Stimulated activated effector memory CD8-positive, alpha-beta T cell treated with anti-CD3 and anti-CD28 coated beads, Interleukin-12 subunit alpha, Interleukin-12 subunit beta, amount 100 ng/mL, for 72 hours (primary cell): ENCODE data around the gene KAT6B.
"Not testable (repeated sequence)": the region's sequence is repeated elsewhere in the genome, so short reads cannot be mapped to it uniquely, and the experiment has no call there.

Experiments used
- ATAC-seq: fragments of 150-1000 bp; cut with Tn5 transposase; 2 replicates; pipeline ENCODE4 v1.10.0; 2021
- DNase-seq, 2 donors: peaks; one replicate each; pipeline ENCODE4 v3.0.0; 2021 to 2022; ENCODE audit warnings: low spot score in 2 of 2
- H3K27ac Mint-ChIP-seq: one replicate; pipeline ENCODE4 v1.8.0; 2022; ENCODE audit warnings: mild to moderate bottlenecking, mixed read lengths
- H3K36me3 Mint-ChIP-seq: one replicate; pipeline ENCODE4 v1.8.0; 2022; ENCODE audit warnings: mild to moderate bottlenecking, mixed read lengths
- H3K4me1 Mint-ChIP-seq: one replicate; pipeline ENCODE4 v1.8.0; 2022; ENCODE audit warnings: mixed read lengths
- H3K4me3 Mint-ChIP-seq: one replicate; pipeline ENCODE4 v1.8.0; 2022; ENCODE audit warnings: mild to moderate bottlenecking, mixed read lengths
- H3K9me3 Mint-ChIP-seq: one replicate; pipeline ENCODE4 v1.8.0; 2022; ENCODE audit warnings: mixed read lengths

KAT6B gene

DNA sequence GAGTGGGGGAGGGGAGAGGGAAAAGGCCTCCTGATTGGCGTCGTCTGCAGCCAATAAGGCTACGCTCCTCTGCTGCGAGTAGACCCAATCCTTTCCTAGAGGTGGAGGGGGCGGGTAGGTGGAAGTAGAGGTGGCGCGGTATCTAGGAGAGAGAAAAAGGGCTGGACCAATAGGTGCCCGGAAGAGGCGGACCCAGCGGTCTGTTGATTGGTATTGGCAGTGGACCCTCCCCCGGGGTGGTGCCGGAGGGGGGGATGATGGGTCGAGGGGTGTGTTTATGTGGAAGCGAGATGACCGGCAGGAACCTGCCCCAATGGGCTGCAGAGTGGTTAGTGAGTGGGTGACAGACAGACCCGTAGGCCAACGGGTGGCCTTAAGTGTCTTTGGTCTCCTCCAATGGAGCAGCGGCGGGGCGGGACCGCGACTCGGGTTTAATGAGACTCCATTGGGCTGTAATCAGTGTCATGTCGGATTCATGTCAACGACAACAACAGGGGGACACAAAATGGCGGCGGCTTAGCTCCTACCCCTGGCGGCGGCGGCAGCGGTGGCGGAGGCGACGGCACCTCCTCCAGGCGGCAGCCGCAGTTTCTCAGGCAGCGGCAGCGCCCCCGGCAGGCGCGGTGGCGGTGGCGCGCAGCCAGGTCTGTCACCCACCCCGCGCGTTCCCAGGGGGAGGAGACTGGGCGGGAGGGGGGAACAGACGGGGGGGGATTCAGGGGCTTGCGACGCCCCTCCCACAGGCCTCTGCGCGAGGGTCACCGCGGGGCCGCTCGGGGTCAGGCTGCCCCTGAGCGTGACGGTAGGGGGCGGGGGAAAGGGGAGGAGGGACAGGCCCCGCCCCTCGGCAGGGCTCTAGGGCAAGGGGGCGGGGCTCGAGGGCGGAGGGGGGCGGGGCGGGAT lies at the start of gene KAT6B:
TSS of gene KAT6B (plus strand) at position 459 of the 903 bp plus-strand sequence. CDS start 16,258 bp downstream, outside the sequence.
- ATAC-seq (peak; percentile 91), DNase-seq (peak; percentile 94 to 100)
- peak within 1 kb of the TSS; percentile 86 for H3K4me3 Mint-ChIP-seq
- peaks cover 23% of the 10 kb centered on the region for H3K36me3 Mint-ChIP-seq
- H3K4me1 Mint-ChIP-seq, result peaks cover 50% of the 10 kb centered on the region
- no peaks in the 10 kb centered on the region for H3K9me3 Mint-ChIP-seq
- peak within 1 kb of the TSS; percentile 96 for H3K27ac Mint-ChIP-seq

DNA sequence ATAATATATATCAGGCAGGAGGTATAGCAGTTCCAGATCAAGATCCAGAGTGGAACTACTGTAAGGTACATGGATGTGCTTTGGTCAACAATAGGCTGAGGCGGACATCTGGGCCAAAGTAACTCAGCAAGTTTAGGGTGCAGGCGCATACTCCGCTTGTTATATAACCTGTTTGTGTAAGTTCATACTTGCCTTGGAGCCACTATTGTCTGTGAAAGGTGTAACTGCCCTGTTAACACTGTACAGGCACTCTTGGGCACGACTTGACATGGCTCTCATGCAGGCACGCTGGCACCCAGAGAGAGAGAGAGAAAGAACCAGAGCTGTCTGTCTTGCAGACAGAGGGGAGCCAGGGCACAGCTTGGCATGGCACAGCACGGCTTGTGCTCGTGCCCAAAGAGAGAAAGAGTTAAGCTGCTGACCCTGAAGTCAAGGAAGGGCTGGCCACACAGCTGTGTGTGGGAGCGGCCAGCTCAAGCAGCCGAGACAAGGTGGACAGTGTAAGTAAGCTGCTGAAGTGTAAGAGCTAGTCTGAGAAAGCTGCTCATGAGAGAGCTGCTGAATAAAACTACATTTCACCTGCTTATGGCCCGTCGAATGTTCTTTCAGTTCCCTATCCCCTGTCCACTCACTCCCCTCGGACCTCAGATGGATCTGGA lies 47.8 kb upstream of the KAT6B start:
- no peak for DNase-seq
- H3K27ac Mint-ChIP-seq, result no peak overlapping the region
- H3K9me3 Mint-ChIP-seq, result peaks cover 6% of the 10 kb centered on the region
- no peak overlapping the region for H3K4me3 Mint-ChIP-seq
- no peaks in the 10 kb centered on the region for H3K4me1 Mint-ChIP-seq
- ATAC-seq, result no peak
- no peaks in the 10 kb centered on the region for H3K36me3 Mint-ChIP-seq

DNA sequence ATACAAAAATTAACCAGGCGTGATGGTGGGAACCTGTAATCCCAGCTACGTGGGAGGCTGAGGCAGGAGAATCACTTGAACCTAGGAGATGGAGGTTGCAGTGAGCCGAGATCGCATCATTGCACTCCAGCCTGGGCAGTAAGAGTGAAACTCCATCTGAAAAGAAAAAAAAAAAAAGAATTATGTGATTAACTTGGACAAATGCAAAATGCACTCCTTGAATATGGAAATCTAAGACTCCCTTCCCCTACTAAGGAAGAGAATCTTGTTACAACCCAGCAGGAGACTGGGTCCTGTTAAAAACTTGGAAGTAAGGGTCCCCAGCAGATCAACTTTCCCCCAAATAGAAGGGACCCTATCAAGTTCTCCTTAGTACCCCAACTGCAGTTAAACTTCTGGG lies 44.5 kb upstream of the KAT6B start:
- not testable (repeated sequence) for DNase-seq, H3K36me3 Mint-ChIP-seq, H3K4me1 Mint-ChIP-seq, ATAC-seq, H3K9me3 Mint-ChIP-seq, H3K4me3 Mint-ChIP-seq, H3K27ac Mint-ChIP-seq

DNA sequence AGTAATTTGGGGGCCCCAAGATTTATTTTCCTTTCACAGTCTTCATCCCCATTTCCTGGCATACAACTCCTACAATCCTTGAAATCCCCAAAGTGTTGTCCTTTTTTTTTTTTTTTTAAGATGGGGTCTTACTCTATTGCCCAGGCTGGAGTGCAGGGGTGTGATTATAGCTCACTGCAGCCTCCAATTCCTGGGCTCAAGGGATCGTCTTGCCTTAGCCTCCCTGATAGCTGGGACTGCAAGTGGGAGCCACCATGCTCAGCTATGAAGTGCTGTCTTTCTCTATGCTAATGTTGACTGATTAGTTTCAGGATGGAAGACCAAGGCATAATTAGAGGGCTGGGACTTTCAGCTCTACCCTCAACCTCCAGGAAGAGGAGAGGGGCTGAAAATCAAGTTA lies 41.9 kb upstream of the KAT6B start:
- no peak for ATAC-seq
- Mint-ChIP-seq H3K4me3 (no peak overlapping the region), H3K9me3 (no peaks in the 10 kb centered on the region), H3K36me3 (no peaks in the 10 kb centered on the region), H3K4me1 (no peaks in the 10 kb centered on the region), H3K27ac (no peak overlapping the region)
- no peak for DNase-seq

DNA sequence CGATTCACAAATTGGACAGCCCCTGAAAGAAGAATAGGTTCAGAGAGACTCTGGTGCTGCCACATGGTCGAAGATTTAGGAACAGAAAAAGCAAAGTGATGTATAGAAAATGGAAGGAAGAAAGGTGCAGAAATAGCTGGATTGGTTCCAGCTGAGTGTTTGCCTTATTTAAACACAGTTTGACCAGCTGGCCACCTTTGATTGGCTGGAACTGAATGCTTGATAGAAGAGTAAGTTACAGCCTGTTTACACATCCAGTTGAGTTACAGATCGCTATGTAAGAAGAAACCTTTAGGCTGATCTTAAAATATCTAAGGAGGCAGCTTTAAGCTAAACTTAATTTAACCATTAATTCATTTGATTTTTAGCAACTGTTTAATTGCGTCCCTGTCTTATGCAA lies 40.3 kb upstream of the KAT6B start:
- Mint-ChIP-seq H3K9me3 (no peaks in the 10 kb centered on the region), H3K4me1 (no peaks in the 10 kb centered on the region), H3K27ac (no peak overlapping the region), H3K4me3 (no peak overlapping the region), H3K36me3 (no peaks in the 10 kb centered on the region)
- ATAC-seq, result no peak
- no peak for DNase-seq

DNA sequence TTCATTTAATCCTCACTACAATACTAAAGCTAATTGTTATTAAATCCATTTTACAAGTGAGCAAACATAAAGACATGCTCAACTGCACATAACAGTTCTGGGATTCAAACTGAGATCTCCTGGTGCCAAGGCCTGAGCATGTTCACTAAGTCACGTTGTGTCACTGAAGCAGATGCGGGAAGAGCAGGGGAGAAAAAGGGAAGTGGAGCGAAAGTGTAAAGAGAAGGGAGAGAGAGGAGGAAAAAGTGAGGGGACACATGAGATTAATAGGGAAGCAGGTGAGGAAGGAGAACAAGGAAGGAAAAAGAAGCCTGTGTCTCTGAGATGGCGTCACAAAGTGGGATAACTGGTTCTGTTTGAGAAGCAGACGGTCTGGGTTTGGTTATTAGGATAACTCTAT lies 38.9 kb upstream of the KAT6B start:
- Mint-ChIP-seq H3K4me1 (no peaks in the 10 kb centered on the region), H3K4me3 (no peak overlapping the region), H3K9me3 (no peaks in the 10 kb centered on the region), H3K27ac (no peak overlapping the region), H3K36me3 (no peaks in the 10 kb centered on the region)
- DNase-seq (no peak), ATAC-seq (no peak)

DNA sequence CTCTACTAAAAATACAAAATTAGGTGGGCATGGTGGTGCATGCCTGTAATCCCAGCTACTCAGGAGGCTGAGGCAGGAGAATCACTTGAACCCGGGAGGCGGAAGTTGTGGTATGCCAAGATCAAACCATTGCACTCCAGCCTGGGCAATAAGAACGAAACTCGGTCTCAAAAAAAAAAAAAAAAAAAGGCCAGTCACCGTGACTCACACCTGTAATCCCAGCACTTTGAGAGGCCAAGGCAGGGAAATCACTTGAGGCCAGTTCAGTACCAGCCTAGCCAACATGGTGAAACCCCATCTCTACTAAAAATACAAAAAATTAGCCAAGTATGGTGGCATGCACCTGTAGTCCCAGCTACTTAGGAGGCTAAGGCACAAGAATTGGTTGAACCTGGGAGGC lies 34.4 kb upstream of the KAT6B start:
- H3K9me3 Mint-ChIP-seq, DNase-seq, ATAC-seq, H3K36me3 Mint-ChIP-seq, H3K4me1 Mint-ChIP-seq, H3K4me3 Mint-ChIP-seq, H3K27ac Mint-ChIP-seq: not testable (repeated sequence)

DNA sequence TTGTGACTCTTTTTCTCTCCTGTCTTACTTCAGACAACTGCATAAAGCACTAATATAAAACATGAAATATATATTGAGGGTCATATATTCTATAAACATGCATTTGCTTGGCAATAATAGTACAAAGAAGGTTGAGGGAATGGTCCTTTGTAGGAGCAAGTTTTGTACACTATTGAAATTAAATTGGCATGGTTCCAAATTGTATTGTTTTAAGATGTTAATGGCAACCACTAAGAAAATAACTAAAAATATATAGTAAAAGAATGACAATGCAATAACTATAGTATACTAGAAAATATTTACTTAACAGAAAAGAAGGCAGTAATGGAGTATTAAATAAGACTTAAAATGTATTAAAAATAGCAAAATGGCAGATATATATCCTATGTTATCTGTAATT lies 33.7 kb upstream of the KAT6B start:
- H3K27ac Mint-ChIP-seq, result no peak overlapping the region
- H3K9me3 Mint-ChIP-seq, result no peaks in the 10 kb centered on the region
- DNase-seq (no peak), ATAC-seq (no peak)
- no peak overlapping the region for H3K4me3 Mint-ChIP-seq
- H3K36me3 Mint-ChIP-seq, result no peaks in the 10 kb centered on the region
- peaks cover 6% of the 10 kb centered on the region for H3K4me1 Mint-ChIP-seq

DNA sequence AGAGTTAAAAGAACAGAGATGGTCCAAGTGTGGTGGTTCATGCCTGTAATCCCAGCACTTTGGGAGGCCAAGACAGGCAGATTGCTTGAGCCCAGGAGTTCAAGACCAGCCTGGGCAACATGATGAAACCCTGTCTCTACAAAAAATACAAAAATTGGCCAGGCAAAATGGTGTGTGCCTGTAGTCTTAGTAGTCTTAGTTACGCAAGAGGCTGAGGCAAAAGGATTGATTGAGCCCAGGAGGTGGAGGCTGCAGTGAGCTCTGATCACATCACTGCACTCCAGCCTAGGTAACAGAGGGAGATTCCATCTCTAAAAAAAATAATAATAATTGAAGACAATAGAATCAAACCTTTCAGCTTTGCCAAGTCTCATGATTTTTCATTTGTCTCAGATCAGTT lies 33.2 kb upstream of the KAT6B start:
- H3K36me3 Mint-ChIP-seq, ATAC-seq, DNase-seq, H3K4me3 Mint-ChIP-seq, H3K4me1 Mint-ChIP-seq, H3K9me3 Mint-ChIP-seq, H3K27ac Mint-ChIP-seq: not testable (repeated sequence)

DNA sequence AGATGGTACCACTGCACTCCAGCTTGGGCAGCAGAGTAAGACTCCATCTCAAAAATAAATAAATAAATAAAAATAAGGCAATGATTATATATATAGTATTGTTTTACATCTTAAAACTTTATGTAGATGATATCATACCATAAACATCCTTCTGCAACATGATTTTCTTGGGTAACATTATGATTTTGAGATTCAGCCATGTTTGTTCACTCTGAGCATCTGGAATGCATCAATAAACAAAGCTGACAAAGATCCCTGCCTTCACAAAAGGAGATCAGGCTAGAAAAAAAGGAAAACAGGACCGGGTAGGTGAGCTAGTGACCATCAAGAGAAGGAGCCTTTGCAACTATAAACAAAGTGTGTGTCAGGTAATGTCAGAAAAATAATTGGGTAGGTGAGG lies 31.9 kb upstream of the KAT6B start:
- Mint-ChIP-seq H3K4me1 (peaks cover 6% of the 10 kb centered on the region), H3K27ac (no peak overlapping the region), H3K36me3 (no peaks in the 10 kb centered on the region), H3K9me3 (no peaks in the 10 kb centered on the region), H3K4me3 (no peak overlapping the region)
- ATAC-seq (no peak), DNase-seq (no peak)

DNA sequence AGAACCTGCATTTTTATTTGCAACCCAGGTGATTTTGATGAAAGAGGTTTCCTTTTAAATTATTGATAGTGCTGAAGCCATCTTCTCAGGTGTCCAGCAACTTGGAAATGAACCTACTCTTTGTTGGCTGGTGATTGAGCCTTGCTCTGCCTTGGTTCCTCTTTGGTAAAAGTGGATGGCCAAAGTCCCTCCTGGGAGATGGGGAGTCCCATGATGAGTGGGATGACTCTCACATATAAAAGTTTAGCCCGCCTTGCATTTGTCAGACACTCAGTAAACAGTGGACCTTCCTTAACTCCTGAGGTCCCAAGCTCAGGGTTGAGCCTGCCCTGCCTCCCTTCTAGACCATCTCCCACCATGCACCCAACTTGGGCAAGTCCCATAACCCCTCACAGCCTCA lies 28.9 kb upstream of the KAT6B start:
- Mint-ChIP-seq H3K36me3 (no peaks in the 10 kb centered on the region), H3K4me1 (peaks cover 12% of the 10 kb centered on the region), H3K27ac (no peak overlapping the region), H3K4me3 (no peak overlapping the region), H3K9me3 (no peaks in the 10 kb centered on the region)
- no peak for DNase-seq
- ATAC-seq, result no peak

DNA sequence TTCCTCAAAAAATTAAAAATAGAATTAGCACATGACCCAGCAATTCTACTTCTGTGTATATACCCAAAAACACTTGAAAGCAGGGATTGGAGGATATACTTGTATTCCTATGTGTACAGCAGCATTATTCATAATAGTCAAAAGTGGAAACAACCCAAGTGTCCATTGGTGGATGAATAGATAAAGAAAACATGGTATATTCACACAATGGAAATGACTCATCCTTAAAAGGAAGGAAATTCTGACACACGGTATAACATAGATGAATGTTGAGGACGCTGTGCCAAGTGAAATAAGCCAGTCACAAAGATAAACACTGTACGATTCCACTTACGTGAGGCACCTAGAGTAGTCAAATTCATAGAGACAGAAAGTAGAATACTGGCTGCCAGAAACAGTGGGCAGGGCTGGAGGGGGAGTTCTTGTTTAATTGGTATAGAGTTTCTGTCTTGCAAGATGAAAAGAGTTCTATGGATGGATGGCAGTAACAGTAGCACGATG lies 26.6 kb upstream of the KAT6B start:
- DNase-seq (peak in 1 of 2 donors; percentile 54), ATAC-seq (peak; percentile 99)
- Mint-ChIP-seq H3K27ac (peak overlapping the region; percentile 67), H3K4me1 (peaks cover 12% of the 10 kb centered on the region), H3K4me3 (no peak overlapping the region), H3K36me3 (no peaks in the 10 kb centered on the region), H3K9me3 (no peaks in the 10 kb centered on the region)

DNA sequence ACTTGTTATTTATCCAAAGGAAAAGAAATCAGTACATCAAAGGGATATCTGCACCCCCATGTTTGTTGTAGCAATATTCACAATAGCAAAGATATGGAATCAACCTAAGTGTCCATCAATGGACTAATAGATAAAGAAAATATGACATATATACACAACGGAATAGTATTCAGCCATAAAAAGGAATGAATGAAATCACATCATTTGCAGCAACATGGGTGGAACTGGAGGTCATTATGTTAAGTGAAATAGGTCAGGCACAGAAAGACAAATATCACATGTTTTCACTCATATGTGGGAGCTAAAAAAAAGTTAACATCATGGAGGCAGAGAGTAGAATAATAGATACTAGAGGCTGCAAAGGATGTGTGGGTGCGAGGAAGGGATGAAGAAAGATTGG lies 25.0 kb upstream of the KAT6B start:
- H3K4me3 Mint-ChIP-seq, result no peak overlapping the region
- no peaks in the 10 kb centered on the region for H3K9me3 Mint-ChIP-seq

DNA sequence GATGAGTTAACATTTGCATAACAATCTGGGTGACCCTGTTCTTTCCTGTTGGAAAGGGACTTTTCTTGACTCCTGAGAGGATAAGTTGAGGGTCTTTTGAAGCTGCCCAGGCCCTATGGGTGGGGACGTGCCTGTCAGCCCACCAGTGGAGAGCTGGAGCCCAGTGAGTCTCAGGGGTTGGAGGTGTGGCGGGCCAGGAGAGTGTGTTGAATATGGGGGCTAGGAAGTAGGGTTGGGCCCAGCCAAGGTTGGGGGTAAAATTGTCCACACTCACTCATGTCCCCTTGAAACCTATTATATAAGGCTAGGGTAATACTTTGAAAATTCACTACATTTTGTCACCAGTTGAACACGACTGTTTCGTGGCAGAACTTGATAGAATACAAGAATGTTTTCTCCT lies 17.9 kb upstream of the KAT6B start:
- no peak for ATAC-seq
- no peaks in the 10 kb centered on the region for H3K4me1 Mint-ChIP-seq
- no peak overlapping the region for H3K27ac Mint-ChIP-seq
- no peaks in the 10 kb centered on the region for H3K36me3 Mint-ChIP-seq
- H3K9me3 Mint-ChIP-seq, result no peaks in the 10 kb centered on the region
- DNase-seq, result no peak
- no peak overlapping the region for H3K4me3 Mint-ChIP-seq

More for the DNA sequence above, 25.0 kb upstream of the KAT6B start:
- peaks cover 6% of the 10 kb centered on the region for H3K4me1 Mint-ChIP-seq
- DNase-seq (no peak), ATAC-seq (no peak)
- no peaks in the 10 kb centered on the region for H3K36me3 Mint-ChIP-seq
- no peak overlapping the region for H3K27ac Mint-ChIP-seq

DNA sequence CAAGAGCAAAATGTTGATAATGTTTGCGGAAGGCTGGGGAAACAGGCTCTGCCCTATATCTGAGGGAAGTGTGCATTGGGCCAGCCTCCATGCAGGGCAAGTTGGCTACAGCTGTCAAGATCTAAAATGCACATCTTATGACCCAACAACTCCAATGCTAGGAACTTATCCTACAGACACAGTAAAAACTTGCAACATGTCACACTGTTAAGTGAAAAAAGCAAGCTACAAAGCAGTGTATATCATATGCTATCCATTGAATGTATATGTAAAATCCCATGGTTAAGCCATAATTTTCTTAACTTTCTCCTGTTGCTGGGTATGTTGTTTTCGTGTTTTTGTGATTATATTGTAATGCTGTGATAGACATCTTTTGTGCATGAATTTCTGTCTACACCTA lies 16.3 kb upstream of the KAT6B start:
- Mint-ChIP-seq H3K9me3 (no peaks in the 10 kb centered on the region), H3K36me3 (no peaks in the 10 kb centered on the region), H3K4me1 (no peaks in the 10 kb centered on the region), H3K27ac (no peak overlapping the region), H3K4me3 (no peak overlapping the region)
- no peak for ATAC-seq
- no peak for DNase-seq
